GM23338 (cell line): ENCODE measurements around the gene HGFAC.

Source experiments
- CTCF ChIP-seq, 2 experiments: fragments of 200-600 bp in 1 of 2; sonication (generic) in 1 of 2; conservative IDR thresholded peaks; 2 replicates each; pipeline versions ENCODE4 v1.5.1 to v1.6.1; 2016 to 2017; ENCODE audit warnings: antibody characterized with exemption in 2 of 2, low read depth in 2 of 2, mild to moderate bottlenecking in 2 of 2, moderate library complexity in 1 of 2
- ETS1 ChIP-seq: IDR thresholded peaks from 2 replicates; pipeline ENCODE4 v1.6.1; 2016; ENCODE audit warnings: antibody characterized with exemption
- EZH2 ChIP-seq: fragments of 200-600 bp; sonication (generic); IDR thresholded peaks from one replicate; pipeline ENCODE4 v1.8.0; 2017; ENCODE audit warnings: antibody characterized with exemption, mild to moderate bottlenecking, low read depth; ENCODE audit not compliant: unreplicated experiment
- EZH2phosphoT487 ChIP-seq: fragments of 200-600 bp; sonication (generic); IDR thresholded peaks from one replicate; pipeline ENCODE4 v1.8.1; 2018; ENCODE audit warnings: antibody characterized with exemption; ENCODE audit not compliant: unreplicated experiment
- POLR2AphosphoS5 ChIP-seq: IDR thresholded peaks from 2 replicates; pipeline ENCODE4 v1.6.1; 2016; ENCODE audit warnings: antibody characterized with exemption, low read depth

- TF ChIP-seq CTCF (conservative IDR thresholded peaks at IDR 0.05; ENCODE audit: low read depth in 2 of 2) (no peak), ETS1 (no peak), POLR2AphosphoS5 (no peak), EZH2 (no peak), EZH2phosphoT487 (no peak)
Measured at GRCh38 chr4:3432381-3432790, 9.4 kb upstream of the HGFAC start.
